ENCODE results near the gene OXCT2.

DNA sequence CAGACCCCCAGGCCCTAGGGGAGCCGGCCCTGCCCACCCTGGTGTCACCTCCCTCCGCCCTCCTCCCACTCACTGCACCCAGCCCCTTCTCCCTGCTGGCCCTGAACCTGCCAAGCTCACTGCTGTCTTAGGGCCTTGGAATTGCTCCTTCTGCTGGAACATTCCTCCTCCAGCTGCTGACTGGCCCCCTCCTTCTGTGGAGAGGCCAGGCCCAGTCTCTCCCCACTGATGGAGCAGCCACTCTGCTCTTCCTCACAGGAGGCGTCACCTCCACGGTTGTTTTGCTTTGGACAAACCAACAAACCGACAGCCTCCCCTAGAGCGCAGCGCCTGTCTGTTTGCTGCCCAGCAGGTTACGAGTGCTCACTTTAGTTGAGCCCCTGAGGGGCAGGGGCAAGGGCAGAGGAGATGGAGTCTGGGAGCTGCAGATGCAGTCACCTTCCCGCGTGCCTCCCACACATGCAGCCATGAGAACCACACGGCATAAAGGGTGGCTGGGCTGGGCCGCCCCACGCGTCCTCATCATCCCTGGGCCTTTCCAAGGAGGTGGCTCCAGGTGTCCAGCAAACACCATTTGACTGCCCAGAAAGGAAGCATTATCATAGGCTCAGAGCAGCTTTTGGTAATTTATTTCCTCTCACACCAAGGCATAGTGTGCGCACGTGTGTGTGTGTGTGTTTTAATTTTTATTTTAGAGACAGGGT, 9.4 kb downstream of the OXCT2 start:
- TF ChIP-seq POLR2A (IDR thresholded peaks at IDR 0.05) (no peak), CTCF (IDR thresholded peaks at IDR 0.05) (no peak), EP300 (IDR thresholded peaks at IDR 0.05) (no peak)
